ENCODE data around the gene FLII. TPM values are rescaled to one million over a fixed set of nuclear protein-coding genes. Genes with fewer than 3 reads are reported as not detected.

FLII gene
- total and polyA plus RNA-seq, 2 of the 13 experiments (the other 11 are each of a cell fraction or from before 2014, with no cell fraction given), result 130 to 303 TPM

GRCh38 chr17:18238299-18238698 lies 20.2 kb downstream of the FLII start:
- BruUV-seq (replicated peaks), result no TSS peak
- POLR2A ChIA-PET, result no interaction called here
- no peaks in the 10 kb centered on the region for H3K4me1 ChIP-seq (ENCODE audit: insufficient read depth, low read length)
- no peak for DNase-seq (ENCODE audit: low spot score)
- H3K79me2 ChIP-seq (ENCODE audit: insufficient read depth, low read length), result no peaks in the 10 kb centered on the region
- ATAC-seq, result no peak
- no peaks in the 10 kb centered on the region for H3K9me3 ChIP-seq (ENCODE audit: low read length)
- in situ Hi-C loops (cut with HindIII; ENCODE audit: extremely low pct_ligation_motif_present, low pct_unique_long_range_greater_than_20kb), result no loop called here
- no peak for FAIRE-seq
- no peak overlapping the region for H3K4me2 ChIP-seq (ENCODE audit: low read depth, low read length)
- H4K20me1 ChIP-seq (ENCODE audit: insufficient read depth, low read length), result no peaks in the 10 kb centered on the region
- TF ChIP-seq ZNF263 (CRISPR knock-in tag; IDR thresholded peaks at IDR 0.05) (no peak), FUBP1 (CRISPR knock-in tag; IDR thresholded peaks at IDR 0.05; ENCODE audit: borderline replicate concordance) (no peak), RBFOX2 (IDR thresholded peaks at IDR 0.05; ENCODE audit: low read depth, low read length) (no peak), ATAD3A (CRISPR knock-in tag; IDR thresholded peaks at IDR 0.05) (no peak), ZHX2 (IDR thresholded peaks at IDR 0.05; ENCODE audit: low read depth) (no peak), ZHX2 (CRISPR knock-in tag; IDR thresholded peaks at IDR 0.05; ENCODE audit: borderline replicate concordance) (no peak), CSRNP2 (CRISPR knock-in tag; conservative IDR thresholded peaks at IDR 0.05; ENCODE audit: low read depth) (no peak), PHF8 (CRISPR knock-in tag; IDR thresholded peaks at IDR 0.05) (no peak), ZNF772 (CRISPR knock-in tag; IDR thresholded peaks at IDR 0.05) (no peak), SMAD3 (CRISPR knock-in tag; IDR thresholded peaks at IDR 0.05) (no peak), PHF21A (CRISPR knock-in tag; IDR thresholded peaks at IDR 0.05) (no peak), SMARCC2 (IDR thresholded peaks at IDR 0.05) (no peak), ZNF451 (CRISPR knock-in tag; IDR thresholded peaks at IDR 0.05) (no peak), ZNF460 (CRISPR knock-in tag; IDR thresholded peaks at IDR 0.05; ENCODE audit: borderline replicate concordance) (no peak), DRAP1 (CRISPR knock-in tag; IDR thresholded peaks at IDR 0.05) (no peak), ZBTB42 (CRISPR knock-in tag; IDR thresholded peaks at IDR 0.05) (no peak)
- no peak overlapping the region for H2AFZ ChIP-seq (ENCODE audit: low read length)
- 92% methylated on average over 16 of the region's 18 CpGs for WGBS (ENCODE audit: low lambda C conversion rate)
- peaks cover 9 to 22% of the 10 kb centered on the region in 2 experiments; a peak in 4 of 5 replicates for H3K36me3 ChIP-seq (replicated peaks in 1 of 2; ENCODE audit: control insufficient read depth in 1 of 2, insufficient read depth in 2 of 2, low read length in 2 of 2)
- no peak overlapping the region for H3K9ac ChIP-seq (ENCODE audit: insufficient read depth, low read depth, low read length)
- H3K27ac ChIP-seq (ENCODE audit: extremely low read length, insufficient read depth, low read length), result no peak overlapping the region
- no peak overlapping the region for H3K4me3 ChIP-seq (replicated peaks in 1 of 3; ENCODE audit: insufficient read depth in 1 of 3, low read depth in 2 of 3, low read length in 3 of 3)
- intact Hi-C loops (cut with micrococcal nuclease; ENCODE audit: unreplicated experiment), result no loop called here
- no peaks in the 10 kb centered on the region for H3K27me3 ChIP-seq (ENCODE audit: control insufficient read depth in 1 of 2, insufficient read depth in 2 of 2, low read length in 2 of 2)
- CTCF ChIA-PET (ENCODE audit: low intra/inter-chr PET ratio, low total read pairs), result no interaction called here

Measured in HepG2 (cell line).